Stimulated activated effector memory CD8-positive, alpha-beta T cell treated with anti-CD3 and anti-CD28 coated beads, Interleukin-12 subunit alpha, Interleukin-12 subunit beta, amount 100 ng/mL, for 72 hours (primary cell): Measurements from ENCODE around the gene SLC35F3.
A peak's percentile ranks its signal among the peaks of the same experiment; 100 is the strongest.

Experiments used
- ATAC-seq: fragments of 150-1000 bp; cut with Tn5 transposase; 2 replicates; pipeline ENCODE4 v1.10.0; 2021
- DNase-seq, 2 donors: peaks; one replicate each; pipeline ENCODE4 v3.0.0; 2021 to 2022; ENCODE audit warnings: low spot score in 2 of 2
- H3K27ac Mint-ChIP-seq: one replicate; pipeline ENCODE4 v1.8.0; 2022; ENCODE audit warnings: mild to moderate bottlenecking, mixed read lengths
- H3K36me3 Mint-ChIP-seq: one replicate; pipeline ENCODE4 v1.8.0; 2022; ENCODE audit warnings: mild to moderate bottlenecking, mixed read lengths
- H3K4me1 Mint-ChIP-seq: one replicate; pipeline ENCODE4 v1.8.0; 2022; ENCODE audit warnings: mixed read lengths
- H3K4me3 Mint-ChIP-seq: one replicate; pipeline ENCODE4 v1.8.0; 2022; ENCODE audit warnings: mild to moderate bottlenecking, mixed read lengths
- H3K9me3 Mint-ChIP-seq: one replicate; pipeline ENCODE4 v1.8.0; 2022; ENCODE audit warnings: mixed read lengths

The SLC35F3 gene

DNA sequence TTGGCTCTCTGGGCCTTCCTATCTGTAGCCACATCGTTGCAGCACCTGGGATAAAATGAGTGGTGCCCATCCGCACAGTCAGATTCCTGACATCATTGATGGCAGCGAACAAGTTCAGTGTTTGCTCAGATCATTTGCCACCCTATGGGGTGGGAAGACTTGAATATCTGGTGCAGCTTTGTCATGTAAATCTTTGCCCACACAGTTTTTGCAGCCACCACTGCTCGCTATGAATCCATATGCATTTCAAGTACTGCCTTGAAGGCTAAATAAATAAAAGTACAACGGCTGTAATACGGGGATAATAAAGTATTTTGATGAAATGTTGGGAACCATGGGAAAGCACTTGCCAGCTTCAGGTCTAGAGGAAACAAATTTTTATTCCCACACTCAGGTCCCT, 412.5 kb downstream of the SLC35F3 start:
- Mint-ChIP-seq H3K4me1 (peaks cover 74% of the 10 kb centered on the region), H3K9me3 (no peaks in the 10 kb centered on the region), H3K4me3 (peak overlapping the region; percentile 48), H3K27ac (peak overlapping the region; percentile 73), H3K36me3 (no peaks in the 10 kb centered on the region)
- ATAC-seq (no peak), DNase-seq (no peak)

- DNase-seq (no peak), ATAC-seq (no peak)
- H3K27ac Mint-ChIP-seq, result no peak overlapping the region
- no peaks in the 10 kb centered on the region for H3K9me3 Mint-ChIP-seq
- H3K4me3 Mint-ChIP-seq, result no peak overlapping the region
- peaks cover 60% of the 10 kb centered on the region for H3K4me1 Mint-ChIP-seq
- H3K36me3 Mint-ChIP-seq, result no peaks in the 10 kb centered on the region
Observed at GRCh38 chr1:234320069-234320468, 415.6 kb downstream of the SLC35F3 start.

GRCh38 chr1:234320549-234320948, 416.1 kb downstream of the SLC35F3 start:
- Mint-ChIP-seq H3K9me3 (no peaks in the 10 kb centered on the region), H3K4me1 (peaks cover 58% of the 10 kb centered on the region), H3K27ac (no peak overlapping the region), H3K4me3 (no peak overlapping the region), H3K36me3 (no peaks in the 10 kb centered on the region)
- no peak for ATAC-seq
- DNase-seq, result no peak

GRCh38 chr1:234321231-234321630, 416.8 kb downstream of the SLC35F3 start:
- H3K4me3 Mint-ChIP-seq, result no peak overlapping the region
- ATAC-seq, result no peak
- no peaks in the 10 kb centered on the region for H3K9me3 Mint-ChIP-seq
- no peak for DNase-seq
- H3K36me3 Mint-ChIP-seq, result no peaks in the 10 kb centered on the region
- no peak overlapping the region for H3K27ac Mint-ChIP-seq
- peaks cover 58% of the 10 kb centered on the region for H3K4me1 Mint-ChIP-seq

DNA sequence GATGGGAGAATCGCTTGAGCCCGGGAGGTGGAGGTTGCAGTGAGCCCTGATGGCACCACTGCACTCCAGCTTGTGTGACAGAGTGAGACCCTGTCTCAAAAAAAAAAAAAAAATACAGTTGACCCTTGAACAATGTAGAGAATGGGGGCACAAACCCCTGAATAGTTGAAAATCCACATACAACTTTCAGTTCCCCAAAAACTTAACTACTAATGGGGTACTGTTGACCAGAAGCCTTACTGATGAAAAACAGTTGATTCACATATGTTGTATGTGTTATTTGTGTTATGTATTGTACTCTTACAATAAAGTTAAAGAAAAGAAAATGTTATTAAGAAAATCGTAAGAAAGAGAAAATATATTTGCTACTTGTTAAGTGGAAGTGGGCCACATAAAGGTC, 417.6 kb downstream of the SLC35F3 start:
- ATAC-seq, result no peak
- no peak overlapping the region for H3K27ac Mint-ChIP-seq
- no peak overlapping the region for H3K4me3 Mint-ChIP-seq
- H3K36me3 Mint-ChIP-seq, result no peaks in the 10 kb centered on the region
- H3K9me3 Mint-ChIP-seq, result no peaks in the 10 kb centered on the region
- DNase-seq, result no peak
- H3K4me1 Mint-ChIP-seq, result peaks cover 56% of the 10 kb centered on the region

DNA sequence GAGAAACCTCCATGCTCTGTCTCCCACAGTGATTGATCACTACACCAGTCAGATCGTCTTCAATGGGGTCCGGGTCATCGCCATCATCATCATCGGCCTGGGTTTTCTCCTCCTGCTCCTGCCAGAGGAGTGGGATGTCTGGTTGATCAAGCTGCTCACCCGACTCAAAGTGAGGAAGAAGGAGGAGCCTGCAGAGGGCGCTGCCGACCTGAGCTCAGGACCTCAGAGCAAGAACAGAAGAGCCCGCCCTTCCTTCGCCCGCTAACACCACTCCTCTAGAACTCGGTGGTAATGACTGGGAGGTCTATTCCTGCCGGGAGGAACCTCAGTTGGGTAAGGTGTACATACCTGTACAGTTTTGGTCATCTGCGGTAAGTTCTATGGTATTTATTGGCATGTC, 418.5 kb downstream of the SLC35F3 start:
- no peaks in the 10 kb centered on the region for H3K36me3 Mint-ChIP-seq
- no peak overlapping the region for H3K27ac Mint-ChIP-seq
- H3K9me3 Mint-ChIP-seq, result no peaks in the 10 kb centered on the region
- no peak overlapping the region for H3K4me3 Mint-ChIP-seq
- peaks cover 48% of the 10 kb centered on the region for H3K4me1 Mint-ChIP-seq
- DNase-seq (peak in 1 of 2 donors; percentile 72), ATAC-seq (peak; percentile 39)

DNA sequence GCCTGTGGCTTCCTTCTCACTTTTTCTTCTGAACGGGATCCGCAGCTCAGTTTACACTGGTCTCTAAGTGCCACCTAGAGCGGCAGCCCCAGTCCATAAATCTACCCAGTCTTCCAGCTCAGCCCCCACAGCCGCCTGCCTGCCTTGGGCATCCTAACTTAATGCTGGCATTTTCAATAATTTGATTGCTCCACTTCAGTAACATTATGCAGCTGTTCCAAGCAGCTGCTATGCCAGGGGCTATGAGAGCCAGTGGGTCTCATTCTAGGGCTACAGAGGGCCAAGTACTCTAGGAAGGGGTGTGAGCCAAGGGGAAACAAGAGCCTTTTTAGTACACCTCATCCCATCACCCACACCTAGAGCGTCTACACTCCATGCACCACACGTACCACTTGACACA, 420.3 kb downstream of the SLC35F3 start:
- Mint-ChIP-seq H3K9me3 (no peaks in the 10 kb centered on the region), H3K27ac (no peak overlapping the region), H3K36me3 (no peaks in the 10 kb centered on the region), H3K4me3 (no peak overlapping the region), H3K4me1 (peaks cover 38% of the 10 kb centered on the region)
- DNase-seq, result no peak
- no peak for ATAC-seq

- Mint-ChIP-seq H3K4me3 (peak overlapping the region; percentile 64), H3K4me1 (peaks cover 37% of the 10 kb centered on the region), H3K36me3 (no peaks in the 10 kb centered on the region), H3K27ac (peak overlapping the region; percentile 18), H3K9me3 (no peaks in the 10 kb centered on the region)
- DNase-seq (no peak), ATAC-seq (peak; percentile 19)
Observed at GRCh38 chr1:234325878-234326496, 421.5 kb downstream of the SLC35F3 start.

GRCh38 chr1:234326497-234327366, 422.3 kb downstream of the SLC35F3 start:
- ATAC-seq, result peak; percentile 89
- DNase-seq, result peak; percentile 57 to 82
- no peaks in the 10 kb centered on the region for H3K36me3 Mint-ChIP-seq
- peak overlapping the region; percentile 64 for H3K4me3 Mint-ChIP-seq
- no peaks in the 10 kb centered on the region for H3K9me3 Mint-ChIP-seq
- H3K4me1 Mint-ChIP-seq, result peaks cover 30% of the 10 kb centered on the region
- H3K27ac Mint-ChIP-seq, result peak overlapping the region; percentile 18

DNA sequence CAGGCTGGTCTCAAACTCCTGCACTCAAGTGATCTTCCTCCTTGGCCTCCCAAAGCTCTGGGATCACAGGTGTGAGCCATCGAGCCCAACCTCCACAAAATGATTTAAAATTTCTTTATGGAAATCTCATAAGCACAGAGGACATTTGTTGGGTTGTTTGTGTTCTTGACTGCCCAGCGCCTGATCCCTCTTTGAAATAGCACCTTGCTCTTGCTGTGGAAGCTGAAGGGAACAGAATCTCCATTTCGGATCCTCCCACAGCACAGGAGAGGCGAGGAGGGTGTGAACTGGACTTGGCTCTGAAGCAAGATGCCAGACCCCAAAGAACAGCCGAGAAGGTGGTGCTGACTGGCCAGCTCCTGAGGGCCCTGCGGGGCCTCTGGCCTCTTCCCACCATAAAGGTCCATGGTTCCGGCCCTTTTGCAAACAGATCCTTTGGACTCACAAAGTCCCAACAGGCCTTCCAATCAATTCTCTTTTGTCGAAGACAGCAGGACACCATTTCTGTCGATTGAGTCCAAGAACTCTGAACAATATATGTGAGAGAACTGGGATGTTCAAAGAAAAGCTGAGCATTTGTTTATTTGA, 423.2 kb downstream of the SLC35F3 start:
- Mint-ChIP-seq H3K27ac (no peak overlapping the region), H3K9me3 (no peaks in the 10 kb centered on the region), H3K4me3 (no peak overlapping the region), H3K4me1 (peaks cover 24% of the 10 kb centered on the region), H3K36me3 (no peaks in the 10 kb centered on the region)
- ATAC-seq (no peak), DNase-seq (peak in 1 of 2 donors; percentile 12)

GRCh38 chr1:234330843-234331215, 426.4 kb downstream of the SLC35F3 start:
- H3K4me3 Mint-ChIP-seq, result no peak overlapping the region
- ATAC-seq, result no peak
- H3K27ac Mint-ChIP-seq, result no peak overlapping the region
- no peaks in the 10 kb centered on the region for H3K36me3 Mint-ChIP-seq
- no peaks in the 10 kb centered on the region for H3K9me3 Mint-ChIP-seq
- H3K4me1 Mint-ChIP-seq, result peaks cover 12% of the 10 kb centered on the region
- no peak for DNase-seq

DNA sequence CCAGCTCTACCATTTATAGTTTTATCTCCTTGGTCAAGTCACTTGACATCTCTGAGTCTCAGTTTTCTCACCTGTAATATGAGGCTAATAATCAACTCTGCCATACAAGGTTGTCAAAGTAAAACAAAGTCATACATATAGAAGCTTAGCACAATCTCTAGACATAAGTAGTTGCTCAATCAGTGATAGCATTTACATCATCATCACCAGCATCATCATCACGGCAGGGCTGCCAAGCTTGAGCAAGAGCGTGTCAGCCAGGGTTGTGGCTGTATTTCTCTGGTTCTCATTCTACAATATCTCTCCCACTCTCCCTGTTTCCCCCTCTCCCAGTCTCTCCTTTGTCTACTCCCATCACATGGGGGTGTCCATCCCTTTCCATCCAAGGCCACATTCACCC, 427.0 kb downstream of the SLC35F3 start:
- H3K27ac Mint-ChIP-seq, result no peak overlapping the region
- no peak for DNase-seq

GRCh38 chr1:234336359-234336758, 431.9 kb downstream of the SLC35F3 start:
- ATAC-seq (no peak), DNase-seq (no peak)
- H3K4me3 Mint-ChIP-seq, result no peak overlapping the region
- no peak overlapping the region for H3K27ac Mint-ChIP-seq
- no peaks in the 10 kb centered on the region for H3K4me1 Mint-ChIP-seq
- no peaks in the 10 kb centered on the region for H3K36me3 Mint-ChIP-seq
- H3K9me3 Mint-ChIP-seq, result peaks cover 18% of the 10 kb centered on the region

More for the DNA sequence above, 427.0 kb downstream of the SLC35F3 start:
- ATAC-seq, result no peak
- Mint-ChIP-seq H3K9me3 (no peaks in the 10 kb centered on the region), H3K36me3 (no peaks in the 10 kb centered on the region), H3K4me3 (no peak overlapping the region), H3K4me1 (peaks cover 5% of the 10 kb centered on the region)

DNA sequence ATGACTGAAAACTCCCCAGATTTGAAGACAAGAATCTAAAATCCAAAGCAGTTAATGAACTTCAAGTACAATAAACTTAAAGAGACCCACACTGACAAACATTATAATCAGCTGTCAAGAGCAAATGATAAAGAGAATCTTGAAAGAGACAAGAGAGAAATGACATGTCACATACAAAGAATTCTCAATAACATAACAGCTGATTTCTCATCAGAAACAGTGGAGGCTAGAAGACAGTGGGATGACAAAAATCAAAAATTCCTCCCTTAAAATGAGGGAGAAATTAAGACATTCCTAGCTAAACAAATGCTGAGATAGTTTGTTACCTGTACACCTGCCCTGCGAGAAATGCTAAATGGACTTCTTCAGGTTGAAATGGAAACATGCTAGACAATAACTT, 432.8 kb downstream of the SLC35F3 start:
- Mint-ChIP-seq H3K27ac (no peak overlapping the region), H3K9me3 (peaks cover 18% of the 10 kb centered on the region), H3K36me3 (no peaks in the 10 kb centered on the region), H3K4me3 (no peak overlapping the region), H3K4me1 (no peaks in the 10 kb centered on the region)
- ATAC-seq (no peak), DNase-seq (no peak)

DNA sequence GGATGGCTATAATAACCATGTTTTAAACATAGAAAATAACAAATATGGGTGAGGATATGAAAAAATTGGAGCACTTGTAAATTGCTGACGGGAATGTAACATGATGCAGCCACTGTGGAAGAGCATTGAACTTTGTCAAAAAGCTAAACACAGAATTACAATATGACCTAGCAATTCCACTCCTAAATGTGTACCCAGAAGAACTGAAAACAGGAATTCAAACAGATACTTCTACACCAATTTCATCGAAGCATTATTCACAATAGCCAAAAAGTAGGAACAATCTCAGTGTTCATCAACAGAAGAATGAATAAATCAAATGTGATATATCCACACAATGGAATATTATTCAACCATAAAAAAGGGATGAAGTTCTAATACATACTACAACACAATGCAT, 436.1 kb downstream of the SLC35F3 start:
- H3K36me3 Mint-ChIP-seq, result no peaks in the 10 kb centered on the region
- no peak overlapping the region for H3K27ac Mint-ChIP-seq
- H3K4me1 Mint-ChIP-seq, result no peaks in the 10 kb centered on the region
- H3K4me3 Mint-ChIP-seq, result no peak overlapping the region
- peaks cover 18% of the 10 kb centered on the region for H3K9me3 Mint-ChIP-seq
- DNase-seq, result no peak
- no peak for ATAC-seq

GRCh38 chr1:234342774-234343173, 438.3 kb downstream of the SLC35F3 start:
- ATAC-seq (no peak), DNase-seq (no peak)
- Mint-ChIP-seq H3K36me3 (no peaks in the 10 kb centered on the region), H3K4me3 (no peak overlapping the region), H3K4me1 (no peaks in the 10 kb centered on the region), H3K9me3 (peaks cover 9% of the 10 kb centered on the region), H3K27ac (no peak overlapping the region)
